Fibroblast of lung (primary cell): ENCODE results near the gene TRAFD1. TPM values are rescaled to one million over a fixed set of nuclear protein-coding genes. Genes with fewer than 3 reads are reported as not detected.

Experiments
- DNase-seq, 2 donors: peaks; one replicate each; pipeline versions ENCODE4 v3.0.0 to v3.0.0-alpha.2; 2010; ENCODE audit warnings: low read depth in 2 of 2
- H2AFZ ChIP-seq: 2 replicates; pipeline ENCODE4 v1.5.1; 2012; ENCODE audit warnings: low read length, control low read depth, inconsistent platforms
- H3K27ac ChIP-seq: 2 replicates; pipeline ENCODE4 v1.5.1; 2011; ENCODE audit warnings: low read length, control low read depth; ENCODE audit not compliant: insufficient read depth
- H3K27me3 ChIP-seq: 2 replicates; pipeline ENCODE4 v1.5.1; 2011; ENCODE audit warnings: mild to moderate bottlenecking, low read length; ENCODE audit not compliant: control insufficient read depth, insufficient read depth
- H3K36me3 ChIP-seq: 2 replicates; pipeline ENCODE4 v1.5.1; 2011; ENCODE audit warnings: low read length; ENCODE audit not compliant: control insufficient read depth, insufficient read depth
- H3K4me1 ChIP-seq: 2 replicates; pipeline ENCODE4 v1.5.1; 2011; ENCODE audit warnings: low read length; ENCODE audit not compliant: control insufficient read depth, insufficient read depth; ENCODE audit errors: extremely low read depth
- H3K4me2 ChIP-seq: 2 replicates; pipeline ENCODE4 v1.5.1; 2011; ENCODE audit warnings: low read length, control low read depth; ENCODE audit not compliant: insufficient read depth; ENCODE audit errors: extremely low read depth
- H3K4me3 ChIP-seq, 4 experiments: fragments of 200-600 bp in 1 of 4; sonication (generic) in 1 of 4; replicated peaks in 1 of 4; 2 replicates each; pipeline ENCODE4 v1.5.1; 2011 to 2016; ENCODE audit warnings: low read length in 4 of 4, low read depth in 3 of 4, mild to moderate bottlenecking in 3 of 4, control low read depth in 2 of 4, inconsistent platforms in 1 of 4, mixed read lengths in 1 of 4; ENCODE audit not compliant: insufficient read depth in 1 of 4; ENCODE audit errors: control extremely low read depth in 1 of 4
- H3K79me2 ChIP-seq: 2 replicates; pipeline ENCODE4 v1.5.1; 2012; ENCODE audit warnings: mild to moderate bottlenecking, low read length, inconsistent platforms; ENCODE audit not compliant: control insufficient read depth, insufficient read depth
- H3K9ac ChIP-seq: 2 replicates; pipeline ENCODE4 v1.5.1; 2011; ENCODE audit warnings: mild to moderate bottlenecking, low read length, control low read depth; ENCODE audit not compliant: insufficient read depth
- H3K9me3 ChIP-seq: 2 replicates; pipeline ENCODE4 v1.5.1; 2012; ENCODE audit warnings: low read depth, low read length; ENCODE audit not compliant: control insufficient read depth, insufficient read depth
- H4K20me1 ChIP-seq: 2 replicates; pipeline ENCODE4 v1.5.1; 2011; ENCODE audit warnings: low read length; ENCODE audit not compliant: control insufficient read depth, insufficient read depth; ENCODE audit errors: extremely low read depth
- EZH2 ChIP-seq: IDR thresholded peaks from 2 replicates; pipeline ENCODE4 v1.5.1; 2012; ENCODE audit warnings: low read length, control low read depth, mild to moderate bottlenecking; ENCODE audit errors: missing control alignments
- polyA plus RNA-seq, 2 donors: library from polyadenylated mRNA; depleted of rRNA in 1 of 2; stranded (reverse) in 1 of 2; unstranded in 1 of 2; fragments of >200 nt; gene quantifications; 2 replicates each; pipeline ENCODE4 v1.2.1, GENCODE V29; 2011 to 2012; ENCODE audit warnings: missing spikeins in 1 of 2
- total RNA-seq: library from RNA; depleted of rRNA; stranded (reverse); fragments of >200 nt; gene quantifications from 2 replicates; pipeline ENCODE4 v1.2.1, GENCODE V29; 2014
- TF ChIP-seq, protein P1 (sequence below), 2 donors: IDR thresholded peaks in 1 of 2; conservative IDR thresholded peaks in 1 of 2; 1 replicate in 1 of 2; 2 replicates in 1 of 2; pipeline ENCODE4 v1.5.1; 2011 to 2012; ENCODE audit warnings: low read length in 2 of 2, control low read depth in 1 of 2, inconsistent platforms in 1 of 2, low read depth in 1 of 2, mild to moderate bottlenecking in 1 of 2

The TRAFD1 gene
- total and polyA plus RNA-seq, 2 donors (not counting 1 experiment from before 2014, with no cell fraction given), result 42.5 to 83.4 TPM

DNA sequence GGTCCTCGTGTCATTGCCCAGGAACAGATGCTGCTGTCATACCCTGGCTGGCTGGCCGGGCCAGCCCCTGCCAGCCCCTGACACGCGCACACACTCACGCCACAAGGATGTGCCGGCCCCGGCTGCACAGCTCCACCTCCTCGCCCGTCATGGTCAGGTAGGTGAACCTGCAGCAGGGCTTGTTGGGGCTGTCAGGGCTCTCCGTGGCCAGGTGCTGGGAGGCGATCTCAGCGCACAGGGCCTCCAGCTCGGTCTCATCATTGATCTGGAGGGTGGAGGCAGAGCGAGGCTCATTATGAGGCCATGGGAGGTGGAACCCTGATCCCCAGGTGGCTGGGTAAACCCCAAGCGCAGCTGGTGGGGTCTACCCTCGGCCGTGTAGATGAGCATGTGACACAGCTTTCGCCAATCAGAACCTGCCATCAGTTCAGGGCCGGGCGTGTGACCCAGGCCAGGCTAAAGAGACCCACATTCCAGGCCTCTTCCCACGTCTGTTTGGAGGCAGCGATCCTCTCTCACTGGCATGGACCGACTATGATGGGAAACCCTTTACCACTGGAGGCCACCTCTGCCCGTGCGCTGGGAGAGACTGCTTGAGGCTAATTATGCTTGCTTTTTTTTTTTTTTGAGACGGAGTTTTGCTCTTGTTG is 38.8 kb downstream of the TRAFD1 start:
- H3K27me3 ChIP-seq, result no peaks in the 10 kb centered on the region
- H3K36me3 ChIP-seq, result peaks cover 10% of the 10 kb centered on the region
- no peak for DNase-seq

DNA sequence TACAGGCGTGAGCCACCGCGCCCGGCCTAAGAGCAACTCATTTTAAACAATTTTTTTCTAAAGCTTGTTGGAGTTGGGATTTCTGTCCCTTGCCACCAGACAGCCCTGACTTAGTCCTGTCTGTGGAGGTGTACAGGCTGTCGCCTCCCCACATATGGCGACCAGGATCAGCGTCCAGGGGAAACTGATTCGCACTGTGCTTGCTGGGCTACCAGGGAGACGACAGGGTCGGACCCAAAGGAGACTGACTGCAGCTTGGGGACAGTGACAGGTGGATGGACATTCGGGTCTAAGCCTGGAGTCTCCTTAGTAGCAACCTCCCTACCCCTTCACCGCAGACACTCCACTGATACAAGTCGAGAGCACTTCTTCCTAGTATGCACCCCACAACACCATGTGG is 40.3 kb downstream of the TRAFD1 start:
- Histone ChIP-seq H3K4me1 (no peaks in the 10 kb centered on the region), H3K79me2 (no peaks in the 10 kb centered on the region), H3K4me2 (no peak overlapping the region), H3K4me3 (no peak overlapping the region), H3K27ac (no peak overlapping the region), H3K27me3 (no peaks in the 10 kb centered on the region), H3K36me3 (peaks cover 7% of the 10 kb centered on the region), H2AFZ (no peak overlapping the region), H3K9ac (no peak overlapping the region), H4K20me1 (no peaks in the 10 kb centered on the region), H3K9me3 (no peaks in the 10 kb centered on the region)
- TF ChIP-seq, protein P1, sequence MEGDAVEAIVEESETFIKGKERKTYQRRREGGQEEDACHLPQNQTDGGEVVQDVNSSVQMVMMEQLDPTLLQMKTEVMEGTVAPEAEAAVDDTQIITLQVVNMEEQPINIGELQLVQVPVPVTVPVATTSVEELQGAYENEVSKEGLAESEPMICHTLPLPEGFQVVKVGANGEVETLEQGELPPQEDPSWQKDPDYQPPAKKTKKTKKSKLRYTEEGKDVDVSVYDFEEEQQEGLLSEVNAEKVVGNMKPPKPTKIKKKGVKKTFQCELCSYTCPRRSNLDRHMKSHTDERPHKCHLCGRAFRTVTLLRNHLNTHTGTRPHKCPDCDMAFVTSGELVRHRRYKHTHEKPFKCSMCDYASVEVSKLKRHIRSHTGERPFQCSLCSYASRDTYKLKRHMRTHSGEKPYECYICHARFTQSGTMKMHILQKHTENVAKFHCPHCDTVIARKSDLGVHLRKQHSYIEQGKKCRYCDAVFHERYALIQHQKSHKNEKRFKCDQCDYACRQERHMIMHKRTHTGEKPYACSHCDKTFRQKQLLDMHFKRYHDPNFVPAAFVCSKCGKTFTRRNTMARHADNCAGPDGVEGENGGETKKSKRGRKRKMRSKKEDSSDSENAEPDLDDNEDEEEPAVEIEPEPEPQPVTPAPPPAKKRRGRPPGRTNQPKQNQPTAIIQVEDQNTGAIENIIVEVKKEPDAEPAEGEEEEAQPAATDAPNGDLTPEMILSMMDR (conservative IDR thresholded peaks at IDR 0.05 in 1 of 2, IDR thresholded peaks at IDR 0.05 in 1 of 2; ENCODE audit: low read depth in 1 of 2, low read length in 2 of 2), result no peak
- no peak for TF ChIP-seq EZH2
- no peak for DNase-seq

More for the DNA sequence above, 38.8 kb downstream of the TRAFD1 start:
- Histone ChIP-seq H3K4me3 (no peak overlapping the region), H3K9ac (no peak overlapping the region), H3K4me1 (no peaks in the 10 kb centered on the region), H2AFZ (no peak overlapping the region), H3K79me2 (no peaks in the 10 kb centered on the region), H3K27ac (no peak overlapping the region), H3K4me2 (no peak overlapping the region), H4K20me1 (no peaks in the 10 kb centered on the region), H3K9me3 (no peaks in the 10 kb centered on the region)
- TF ChIP-seq, protein P1 (conservative IDR thresholded peaks at IDR 0.05 in 1 of 2, IDR thresholded peaks at IDR 0.05 in 1 of 2; ENCODE audit: low read depth in 1 of 2, low read length in 2 of 2), result no peak
- no peak for TF ChIP-seq EZH2

DNA sequence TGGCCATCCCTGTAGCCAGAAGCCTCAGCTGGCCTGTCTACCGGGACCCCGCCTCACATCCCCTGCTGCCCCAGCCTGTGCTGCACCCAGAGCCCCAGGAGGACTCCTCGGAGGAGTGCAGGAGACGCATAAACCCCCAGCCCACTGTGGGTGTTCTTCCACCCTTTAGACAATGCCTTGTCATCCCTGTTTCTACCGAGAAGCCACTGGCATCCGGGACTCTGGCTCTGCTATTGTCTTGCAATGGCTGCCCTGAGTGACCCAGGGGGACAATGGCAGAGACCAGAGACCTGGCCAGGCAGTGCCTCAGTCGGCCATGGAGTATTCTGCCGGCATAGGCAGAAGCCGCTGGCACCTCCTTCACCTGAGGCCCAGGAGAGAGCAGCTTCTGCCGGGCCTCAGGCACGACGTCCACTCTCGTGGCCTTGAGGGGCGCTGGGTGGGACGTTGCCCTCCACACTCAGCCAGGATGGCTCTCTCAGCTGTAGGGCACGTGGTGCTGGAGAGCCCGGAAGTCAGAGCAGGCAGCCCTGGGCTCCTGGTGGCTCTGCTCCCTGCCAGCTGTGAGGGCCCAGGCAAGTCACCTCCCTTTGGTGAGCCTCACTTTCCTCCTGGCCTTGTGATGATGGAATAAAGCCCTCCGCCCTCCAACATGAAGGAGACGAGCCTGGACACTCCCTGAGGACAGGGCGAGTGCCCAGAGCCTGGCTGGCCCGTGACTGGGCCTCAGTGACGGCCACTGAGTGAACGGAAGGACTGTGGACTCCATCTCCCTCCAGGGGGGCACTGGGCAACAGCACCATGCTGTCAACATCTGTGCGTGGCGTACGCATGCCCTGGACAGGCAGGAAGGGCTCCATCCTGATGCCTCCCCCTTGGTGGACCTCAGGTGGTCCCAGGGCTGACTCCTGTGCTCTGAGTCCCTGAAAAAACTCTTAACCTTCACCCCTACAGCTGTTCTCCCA is 41.0 kb downstream of the TRAFD1 start:
- Histone ChIP-seq H3K36me3 (peaks cover 11% of the 10 kb centered on the region), H4K20me1 (no peaks in the 10 kb centered on the region), H3K79me2 (no peaks in the 10 kb centered on the region), H2AFZ (no peak overlapping the region), H3K9me3 (no peaks in the 10 kb centered on the region), H3K4me1 (no peaks in the 10 kb centered on the region), H3K9ac (no peak overlapping the region), H3K4me2 (no peak overlapping the region), H3K27me3 (no peaks in the 10 kb centered on the region), H3K27ac (no peak overlapping the region), H3K4me3 (no peak overlapping the region)
- no peak for DNase-seq
- no peak for TF ChIP-seq EZH2
- TF ChIP-seq, protein P1 (conservative IDR thresholded peaks at IDR 0.05 in 1 of 2, IDR thresholded peaks at IDR 0.05 in 1 of 2; ENCODE audit: low read depth in 1 of 2, low read length in 2 of 2), result no peak
